ENCODE measurements around the gene EDDM13.

DNA sequence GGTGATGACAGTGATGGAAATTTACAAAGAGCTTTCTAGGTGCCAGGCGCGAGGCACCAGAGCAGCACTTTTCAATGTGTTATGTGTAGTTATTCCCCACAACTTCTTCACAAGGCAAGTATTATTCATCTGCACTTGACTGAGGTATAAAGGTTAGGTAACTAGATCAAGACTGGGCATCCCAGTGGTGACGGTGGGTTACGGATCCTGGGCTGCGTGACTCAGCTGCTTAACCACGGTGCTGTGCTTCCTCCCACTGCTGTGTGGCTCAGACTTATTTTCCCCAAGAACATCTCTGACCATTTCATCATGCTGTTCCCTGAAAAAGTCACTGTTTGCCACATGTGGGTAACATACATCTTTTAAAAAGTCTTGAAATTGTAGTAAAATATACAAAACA is 19.3 kb downstream of the EDDM13 start:
- TF ChIP-seq, protein P1, sequence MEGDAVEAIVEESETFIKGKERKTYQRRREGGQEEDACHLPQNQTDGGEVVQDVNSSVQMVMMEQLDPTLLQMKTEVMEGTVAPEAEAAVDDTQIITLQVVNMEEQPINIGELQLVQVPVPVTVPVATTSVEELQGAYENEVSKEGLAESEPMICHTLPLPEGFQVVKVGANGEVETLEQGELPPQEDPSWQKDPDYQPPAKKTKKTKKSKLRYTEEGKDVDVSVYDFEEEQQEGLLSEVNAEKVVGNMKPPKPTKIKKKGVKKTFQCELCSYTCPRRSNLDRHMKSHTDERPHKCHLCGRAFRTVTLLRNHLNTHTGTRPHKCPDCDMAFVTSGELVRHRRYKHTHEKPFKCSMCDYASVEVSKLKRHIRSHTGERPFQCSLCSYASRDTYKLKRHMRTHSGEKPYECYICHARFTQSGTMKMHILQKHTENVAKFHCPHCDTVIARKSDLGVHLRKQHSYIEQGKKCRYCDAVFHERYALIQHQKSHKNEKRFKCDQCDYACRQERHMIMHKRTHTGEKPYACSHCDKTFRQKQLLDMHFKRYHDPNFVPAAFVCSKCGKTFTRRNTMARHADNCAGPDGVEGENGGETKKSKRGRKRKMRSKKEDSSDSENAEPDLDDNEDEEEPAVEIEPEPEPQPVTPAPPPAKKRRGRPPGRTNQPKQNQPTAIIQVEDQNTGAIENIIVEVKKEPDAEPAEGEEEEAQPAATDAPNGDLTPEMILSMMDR (IDR thresholded peaks at IDR 0.05), result no peak
- no peak for TF ChIP-seq POLR2A (IDR thresholded peaks at IDR 0.05)
